ENCODE measurements around the gene ALK. TPM values are rescaled to one million over a fixed set of nuclear protein-coding genes. Genes with fewer than 3 reads are reported as not detected.

The ALK gene
- total RNA-seq, 1 experiment from 2014 or later: 0.06 TPM

DNA sequence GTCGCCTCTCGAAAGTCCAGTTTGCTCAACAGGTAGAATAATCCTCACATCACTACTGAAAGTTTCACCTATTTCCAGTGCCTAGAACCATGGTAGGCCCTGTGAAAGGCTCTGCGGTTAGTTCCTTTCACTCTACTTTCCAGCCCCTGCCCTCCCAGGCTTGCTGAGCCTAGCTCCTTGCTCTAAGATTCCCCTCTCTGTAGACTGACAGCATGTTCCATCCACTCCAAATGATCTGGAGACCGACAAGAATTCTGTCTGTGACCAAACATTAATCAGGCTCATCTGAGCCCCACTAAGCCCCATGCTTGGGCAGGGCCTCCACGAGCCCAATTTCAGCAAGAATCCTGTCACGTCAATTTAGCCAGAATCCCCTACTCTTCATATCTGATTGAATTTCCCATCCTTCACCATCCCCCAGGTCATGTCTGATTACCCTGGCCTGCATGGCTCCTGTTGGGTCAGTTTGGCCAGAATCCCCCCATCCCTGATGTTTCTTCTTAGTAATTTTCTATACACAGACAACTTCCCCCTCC, 307.0 kb downstream of the ALK start:
- no peak for DNase-seq (ENCODE audit: low read depth)

GRCh38 chr2:29613792-29614266, 307.6 kb downstream of the ALK start:
- no peak for DNase-seq (ENCODE audit: low read depth)

GRCh38 chr2:29613067-29613466, 308.3 kb downstream of the ALK start:
- no peak for DNase-seq (ENCODE audit: low read depth)

DNA sequence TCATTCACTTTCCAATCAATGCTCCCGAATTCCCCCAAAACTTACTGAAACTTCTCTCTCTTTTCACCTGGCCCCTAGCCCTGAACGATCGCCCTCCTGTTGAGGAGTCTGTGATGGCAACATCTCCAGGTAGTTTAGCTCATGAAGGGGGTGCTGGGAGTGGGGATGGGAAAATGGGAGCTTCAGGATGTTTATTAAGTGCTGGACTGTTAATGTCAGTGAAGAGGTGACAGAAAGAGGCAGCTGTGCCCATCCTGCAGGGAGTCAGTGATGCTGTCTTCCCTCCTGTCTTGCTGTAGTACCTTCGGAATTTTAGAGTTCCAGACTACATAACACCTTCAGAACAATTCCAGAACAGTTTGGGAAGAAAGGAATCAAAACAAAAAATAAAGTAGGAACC, 308.8 kb downstream of the ALK start:
- DNase-seq (ENCODE audit: low read depth): no peak

GRCh38 chr2:29611850-29612249, 309.5 kb downstream of the ALK start:
- no peak for DNase-seq (ENCODE audit: low read depth)

DNA sequence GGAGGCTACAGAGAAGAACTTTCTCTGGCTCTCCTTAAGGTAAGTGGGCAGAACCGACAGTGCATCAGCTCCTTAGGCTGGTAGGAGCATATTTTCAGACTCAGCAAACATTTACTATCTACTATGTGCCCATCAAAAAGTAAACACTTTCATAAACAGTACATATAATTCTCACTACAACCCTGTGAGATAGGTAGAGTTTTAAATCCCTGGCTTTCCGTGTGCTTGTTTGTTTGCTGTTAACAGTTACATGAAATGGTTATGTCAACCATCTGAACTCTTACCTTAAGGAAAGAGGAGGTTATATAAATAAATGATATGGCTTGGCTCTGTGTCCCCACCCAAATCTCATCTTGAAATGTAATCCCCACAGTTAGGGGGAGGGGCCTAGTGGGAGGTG, 310.1 kb downstream of the ALK start:
- DNase-seq (ENCODE audit: low read depth): no peak

DNA sequence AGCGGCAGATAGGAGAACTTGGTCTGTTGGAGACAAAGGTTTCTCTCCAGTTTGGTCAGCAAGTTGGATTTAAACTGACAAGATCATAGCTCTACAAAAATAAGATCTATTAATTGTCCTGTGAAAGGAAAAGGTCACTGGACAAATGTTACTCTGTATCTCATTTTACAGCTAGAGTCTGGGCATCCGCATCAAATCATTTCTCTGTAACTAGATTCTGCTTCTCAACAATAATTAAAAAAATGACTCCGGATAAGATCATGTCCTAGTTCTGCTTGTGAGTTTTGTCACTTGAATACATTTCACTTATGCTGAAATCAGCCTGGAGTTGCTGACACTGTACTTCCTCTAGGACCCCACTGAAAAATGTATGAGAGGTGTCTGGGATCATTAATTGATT, 310.8 kb downstream of the ALK start:
- no peak for DNase-seq (ENCODE audit: low read depth)

DNA sequence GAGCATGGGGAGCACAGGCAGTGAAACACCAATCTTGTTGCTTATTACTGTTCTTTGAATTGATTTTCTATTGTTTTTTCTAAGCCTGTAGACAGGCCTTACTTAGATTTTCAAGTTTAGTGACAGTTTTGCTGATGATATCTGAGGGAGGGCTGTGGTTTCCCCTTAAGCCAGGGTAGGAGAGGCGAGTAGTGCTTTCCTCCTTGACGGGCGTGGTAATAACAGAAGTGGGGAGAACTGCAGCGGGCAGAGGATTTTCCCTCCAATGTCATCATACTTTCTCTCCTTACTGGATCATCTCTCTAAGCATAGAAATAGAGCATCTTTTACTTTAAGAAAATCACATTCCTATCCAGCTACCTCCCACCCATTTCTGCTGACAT, 314.4 kb downstream of the ALK start:
- no peak for DNase-seq (ENCODE audit: low read depth)

DNA sequence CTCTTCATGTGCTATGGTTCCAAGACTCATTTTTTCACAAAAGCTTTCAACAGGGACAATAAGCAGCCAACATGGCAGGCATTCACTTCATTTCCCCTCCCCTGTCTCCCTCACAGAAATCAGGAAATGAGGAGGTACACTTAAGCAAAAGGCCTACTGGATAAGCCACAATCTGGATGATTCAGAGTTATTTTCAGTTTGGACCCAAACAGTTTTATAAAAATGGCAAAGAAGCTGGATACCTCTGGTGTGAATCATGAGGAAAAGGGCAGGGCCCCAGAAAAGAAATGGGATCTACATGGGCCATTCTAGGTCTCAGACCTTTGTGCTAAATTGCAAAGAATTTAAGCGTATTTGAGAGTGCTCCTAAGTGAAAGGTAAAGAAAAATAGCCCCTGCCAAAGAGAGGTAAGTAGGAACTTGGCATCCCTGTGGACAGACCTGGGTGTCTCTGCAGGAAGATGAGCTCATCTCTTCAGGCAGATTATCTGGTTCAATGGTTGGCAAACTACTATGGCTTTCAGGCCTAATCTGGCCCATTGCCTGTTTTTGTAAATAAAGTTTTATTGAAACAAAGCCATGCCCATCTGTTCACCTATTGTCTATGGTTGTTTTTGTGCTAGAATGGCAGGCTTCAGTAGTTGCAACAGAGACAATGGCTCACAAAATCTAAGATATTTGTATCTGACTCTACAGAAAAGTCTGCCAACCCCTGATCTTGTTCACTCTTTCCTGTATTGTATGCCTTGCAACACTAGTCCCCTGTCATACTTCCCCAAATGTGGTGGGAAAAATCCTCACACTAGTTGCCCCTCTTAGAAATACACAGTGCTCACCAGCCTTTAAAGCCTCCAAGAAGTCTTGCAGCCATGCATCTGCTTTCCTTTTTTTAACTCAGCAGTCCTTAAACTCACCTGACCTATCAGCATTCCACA, 315.0 kb downstream of the ALK start:
- peak; percentile 94 for DNase-seq (ENCODE audit: low read depth)

DNA sequence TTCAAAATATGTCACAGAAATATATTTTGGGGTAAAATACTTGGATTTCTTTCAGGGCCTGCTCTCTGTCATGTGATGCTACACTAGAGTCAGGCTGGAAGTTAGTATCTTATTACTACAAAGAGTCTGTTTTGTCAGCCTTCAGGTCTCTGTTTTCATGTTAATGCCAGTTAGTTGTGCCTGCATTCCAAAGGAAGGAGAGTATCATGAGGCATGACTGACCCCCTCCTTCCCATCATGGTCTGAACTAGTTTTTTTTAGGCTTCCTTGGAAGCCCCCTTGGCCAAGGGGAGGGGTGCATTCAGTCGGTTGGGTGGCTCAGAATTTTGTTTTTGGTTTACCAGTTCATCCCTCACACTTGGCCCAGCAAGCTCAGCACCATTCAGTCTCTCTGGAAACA, 318.0 kb downstream of the ALK start:
- DNase-seq (ENCODE audit: low read depth): no peak

DNA sequence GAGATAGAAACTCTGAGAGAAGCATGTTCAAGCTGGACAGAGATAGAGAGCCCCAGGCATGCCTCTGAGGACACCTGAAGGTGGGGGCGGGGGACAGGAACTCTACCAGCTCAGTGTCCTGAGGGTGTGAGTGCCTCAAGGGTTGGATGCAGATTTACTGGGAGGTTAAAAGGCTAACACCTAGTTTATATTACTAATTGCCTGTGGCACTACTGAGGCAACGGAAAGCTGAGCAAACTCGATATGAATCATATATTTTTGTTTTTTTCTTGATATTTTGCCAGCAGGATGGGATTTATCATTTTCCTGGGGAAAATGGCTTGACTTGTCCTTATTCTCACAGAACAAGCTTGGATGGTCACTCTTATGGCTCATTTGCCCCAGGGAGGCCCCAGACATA, 319.5 kb downstream of the ALK start:
- no peak for DNase-seq (ENCODE audit: low read depth)

DNA sequence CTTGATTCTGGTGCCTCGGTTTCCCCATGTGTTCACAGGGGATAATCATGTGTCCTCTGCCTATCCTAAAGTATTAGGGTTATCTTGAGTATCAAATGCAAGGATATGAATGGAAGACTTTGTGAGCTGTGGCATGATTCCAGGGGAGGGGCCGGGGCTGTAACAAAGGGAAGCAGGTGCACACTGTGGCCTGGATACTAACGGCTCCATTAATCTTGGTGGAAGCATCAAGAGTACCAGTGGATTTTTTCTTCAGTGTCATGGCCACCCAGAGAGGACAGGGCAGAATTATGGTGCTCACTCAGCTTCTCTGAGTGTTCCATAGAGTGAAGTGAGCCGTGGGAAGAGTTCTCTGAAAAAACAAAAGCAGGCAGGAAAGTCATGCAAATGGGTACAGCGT, 320.1 kb downstream of the ALK start:
- DNase-seq (ENCODE audit: low read depth): no peak

DNA sequence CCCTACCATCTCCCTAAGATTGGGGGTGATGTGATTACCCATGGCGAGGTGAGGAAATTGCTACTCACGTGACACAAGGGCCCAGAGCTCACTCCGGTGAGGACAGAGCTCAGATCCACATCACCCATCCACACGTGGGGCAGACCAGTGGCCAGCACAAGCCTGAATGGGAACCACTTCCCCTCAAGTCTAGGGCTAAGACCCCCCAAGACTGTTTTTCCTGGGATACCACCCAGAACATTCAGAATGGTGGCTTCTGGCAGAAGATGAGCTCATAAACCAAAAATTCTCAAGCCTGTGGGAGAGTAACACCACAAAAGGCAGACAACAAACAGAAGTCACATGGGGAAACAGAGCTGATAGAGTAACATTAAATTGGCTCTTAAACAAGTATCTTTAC, 321.4 kb downstream of the ALK start:
- DNase-seq (ENCODE audit: low read depth): no peak

DNA sequence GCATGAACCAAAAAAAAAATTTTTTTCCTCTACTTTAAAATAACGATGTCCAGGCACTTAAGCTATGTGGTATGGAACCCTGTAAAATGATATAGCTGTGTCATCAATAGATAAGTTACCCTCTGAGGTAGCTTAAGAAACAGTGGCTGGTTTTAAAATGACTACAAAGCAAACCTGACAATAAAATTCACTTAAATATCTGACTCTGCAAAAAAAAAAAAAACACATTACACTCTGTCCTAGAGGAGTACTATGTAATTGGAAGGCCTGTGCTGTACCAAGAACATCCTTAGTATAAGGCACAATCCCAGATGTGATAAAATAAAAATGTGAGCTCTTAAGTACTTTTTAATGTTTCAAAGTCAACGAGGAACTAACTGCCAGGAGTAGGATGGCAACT, 322.4 kb downstream of the ALK start:
- DNase-seq (ENCODE audit: low read depth): no peak

- no peak for DNase-seq (ENCODE audit: low read depth)
Observed at GRCh38 chr2:29597035-29597434, 324.4 kb downstream of the ALK start.

GRCh38 chr2:29596584-29596983, 324.8 kb downstream of the ALK start:
- DNase-seq (ENCODE audit: low read depth): no peak

- no peak for DNase-seq (ENCODE audit: low read depth)
Observed at GRCh38 chr2:29591600-29591999, 329.8 kb downstream of the ALK start.

GRCh38 chr2:29590211-29590610, 331.2 kb downstream of the ALK start:
- DNase-seq (ENCODE audit: low read depth): no peak

GRCh38 chr2:29589440-29590103, 331.8 kb downstream of the ALK start:
- DNase-seq (ENCODE audit: low read depth): no peak

DNA sequence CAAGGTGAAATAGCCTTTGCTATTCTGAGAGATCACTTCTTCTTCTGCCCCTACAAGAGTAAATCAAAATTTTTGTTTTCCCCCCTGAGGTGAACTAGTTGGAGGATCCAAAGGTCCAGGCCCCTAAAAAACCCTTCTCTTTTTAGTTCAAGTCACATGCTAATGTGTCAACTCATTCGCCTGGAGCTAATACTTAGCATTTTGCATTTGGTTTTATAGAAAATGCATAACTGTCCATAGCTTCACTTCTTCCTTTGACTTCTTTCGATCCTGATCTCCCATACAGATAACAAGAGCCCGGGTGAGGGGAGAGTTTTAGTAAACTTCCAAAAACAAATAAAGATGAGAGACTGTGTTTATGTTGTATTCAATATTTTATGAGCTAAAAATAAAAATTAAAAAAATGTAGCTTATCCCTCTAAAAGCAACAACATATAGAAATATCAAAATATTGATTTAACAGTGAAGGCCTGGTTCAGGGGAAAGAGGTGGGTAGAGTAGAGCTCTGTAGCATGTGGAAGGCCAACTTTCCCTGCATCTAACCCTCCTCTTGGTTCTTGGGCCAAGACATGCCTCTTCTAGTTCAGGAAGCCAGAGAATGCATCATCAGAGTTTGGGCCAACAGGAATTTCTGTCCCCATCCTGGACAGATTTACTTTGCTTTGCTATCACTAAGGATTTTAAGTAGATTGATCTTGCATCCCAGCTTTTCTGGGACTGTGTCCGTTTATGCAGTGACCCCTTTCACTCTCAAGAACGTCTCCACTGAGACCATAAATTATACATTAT, 333.8 kb downstream of the ALK start:
- no peak for DNase-seq (ENCODE audit: low read depth)

DNA sequence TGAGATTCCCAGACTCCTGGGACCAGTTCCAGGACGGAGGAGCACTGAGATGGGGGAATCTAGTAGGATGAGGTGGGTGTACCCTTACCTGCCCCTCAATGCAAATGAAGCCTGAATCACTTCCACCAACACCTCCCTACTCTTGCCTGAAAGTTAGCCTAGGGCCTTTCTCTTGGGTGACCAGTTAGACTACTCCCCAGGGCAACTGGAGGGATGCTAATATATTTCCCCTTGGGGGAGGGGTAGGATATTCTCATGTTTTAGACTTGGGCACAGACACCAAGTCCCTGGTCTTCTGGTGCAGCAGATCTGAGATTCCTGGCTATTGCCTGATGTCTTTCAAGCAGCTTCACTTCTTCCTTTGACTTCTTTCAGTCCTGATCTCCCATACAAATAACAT, 334.5 kb downstream of the ALK start:
- no peak for DNase-seq (ENCODE audit: low read depth)

Measured in HT1080 (cell line).